Osteocyte (in vitro differentiated cells): ENCODE results near the gene COL21A1. TPM values are rescaled to one million over a fixed set of nuclear protein-coding genes. Genes with fewer than 3 reads are reported as not detected.

Source experiments
- DNase-seq: peaks from one replicate; pipeline ENCODE4 v3.0.0; 2021; ENCODE audit warnings: mixed read lengths; ENCODE audit not compliant: unreplicated experiment; ENCODE audit errors: extremely low spot score
- H3K27ac Mint-ChIP-seq: one replicate; pipeline ENCODE4 v1.8.0; 2021; ENCODE audit warnings: mild to moderate bottlenecking, mixed read lengths; ENCODE audit not compliant: unreplicated experiment
- H3K27me3 Mint-ChIP-seq: one replicate; pipeline ENCODE4 v1.8.0; 2021; ENCODE audit warnings: mixed read lengths; ENCODE audit not compliant: unreplicated experiment
- H3K36me3 Mint-ChIP-seq: one replicate; pipeline ENCODE4 v1.8.0; 2021; ENCODE audit warnings: mixed read lengths; ENCODE audit not compliant: unreplicated experiment
- H3K4me1 Mint-ChIP-seq: one replicate; pipeline ENCODE4 v1.8.0; 2021; ENCODE audit warnings: mixed read lengths; ENCODE audit not compliant: unreplicated experiment
- H3K4me3 Mint-ChIP-seq: one replicate; pipeline ENCODE4 v1.8.0; 2021; ENCODE audit warnings: mild to moderate bottlenecking, moderate library complexity, mixed read lengths; ENCODE audit not compliant: unreplicated experiment
- H3K9me3 Mint-ChIP-seq: one replicate; pipeline ENCODE4 v1.8.0; 2021; ENCODE audit warnings: mixed read lengths; ENCODE audit not compliant: unreplicated experiment
- CTCF ChIP-seq: fragments of 200-600 bp; sonication (generic); IDR thresholded peaks from 2 replicates; pipeline ENCODE4 v1.5.0; 2021; ENCODE audit warnings: antibody characterized with exemption, mild to moderate bottlenecking, moderate library complexity
- total RNA-seq: library from RNA; stranded (reverse); gene quantifications from 2 replicates; pipeline ENCODE4 v1.2.1, GENCODE V29; 2021

Gene COL21A1
- total RNA-seq, 1 donor from 2014 or later, result 60.0 TPM

DNA sequence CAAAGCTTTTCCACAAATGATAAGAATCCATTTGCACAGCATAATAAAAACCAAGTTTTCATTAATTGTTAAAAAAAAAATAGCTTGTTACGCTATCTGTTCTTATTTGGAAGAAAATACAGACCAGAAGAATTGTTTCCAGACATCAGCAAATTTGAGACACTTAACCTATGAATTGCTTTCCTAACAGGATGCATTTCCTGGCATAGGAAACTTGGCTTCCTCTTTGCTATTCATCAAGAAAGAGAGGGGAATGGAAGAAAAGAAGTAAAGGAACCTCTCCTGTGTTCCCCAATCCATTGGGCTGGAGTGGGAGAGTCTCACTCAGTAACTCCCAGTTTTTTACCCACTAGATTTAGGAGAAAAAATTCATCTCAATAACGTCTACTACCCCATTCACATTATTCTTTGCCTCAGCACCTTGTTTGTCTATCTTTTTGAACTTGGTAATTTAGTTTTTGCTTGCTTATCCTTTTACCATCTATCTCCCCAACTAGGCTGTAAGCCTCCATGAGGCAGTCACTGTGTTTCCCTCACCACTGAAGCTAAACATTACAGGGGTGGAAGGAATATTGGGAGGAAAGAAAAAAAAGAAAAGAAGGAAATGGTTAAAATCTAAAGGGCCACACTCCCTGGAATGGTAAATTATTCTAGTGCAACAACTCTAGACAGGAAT lies 150.3 kb downstream of the COL21A1 start:
- DNase-seq, result no peak
- Mint-ChIP-seq H3K9me3 (peaks cover 11% of the 10 kb centered on the region), H3K27ac (no peak overlapping the region), H3K4me1 (peaks cover 30% of the 10 kb centered on the region), H3K36me3 (peaks cover 22% of the 10 kb centered on the region), H3K4me3 (no peak overlapping the region), H3K27me3 (no peaks in the 10 kb centered on the region)
- no peak for TF ChIP-seq CTCF

- DNase-seq, result no peak
- Mint-ChIP-seq H3K9me3 (peaks cover 11% of the 10 kb centered on the region), H3K4me1 (peaks cover 31% of the 10 kb centered on the region), H3K27ac (no peak overlapping the region), H3K27me3 (no peaks in the 10 kb centered on the region), H3K4me3 (no peak overlapping the region), H3K36me3 (peaks cover 22% of the 10 kb centered on the region)
- no peak for TF ChIP-seq CTCF
These were observed 150.8 kb downstream of the COL21A1 start for GRCh38 chr6:56096541-56096940.

- Mint-ChIP-seq H3K4me1 (peaks cover 24% of the 10 kb centered on the region), H3K27ac (no peak overlapping the region), H3K27me3 (no peaks in the 10 kb centered on the region), H3K9me3 (peaks cover 11% of the 10 kb centered on the region), H3K36me3 (peaks cover 17% of the 10 kb centered on the region), H3K4me3 (no peak overlapping the region)
- no peak for TF ChIP-seq CTCF
- no peak for DNase-seq
These were observed 153.6 kb downstream of the COL21A1 start for GRCh38 chr6:56093776-56094175.

GRCh38 chr6:56091159-56091869 lies 156.1 kb downstream of the COL21A1 start:
- Mint-ChIP-seq H3K27ac (peak overlapping the region; percentile 97), H3K4me1 (peaks cover 21% of the 10 kb centered on the region), H3K4me3 (peak overlapping the region; percentile 20), H3K9me3 (peaks cover 16% of the 10 kb centered on the region), H3K36me3 (peaks cover 25% of the 10 kb centered on the region), H3K27me3 (no peaks in the 10 kb centered on the region)
- TF ChIP-seq CTCF, result no peak
- no peak for DNase-seq

GRCh38 chr6:56088641-56089040 lies 158.7 kb downstream of the COL21A1 start:
- H3K4me3 Mint-ChIP-seq, result no peak overlapping the region
- no peak for TF ChIP-seq CTCF
- no peaks in the 10 kb centered on the region for H3K27me3 Mint-ChIP-seq
- no peak for DNase-seq
- H3K4me1 Mint-ChIP-seq, result peaks cover 21% of the 10 kb centered on the region
- H3K27ac Mint-ChIP-seq, result no peak overlapping the region
- peaks cover 11% of the 10 kb centered on the region for H3K9me3 Mint-ChIP-seq
- peaks cover 15% of the 10 kb centered on the region for H3K36me3 Mint-ChIP-seq
